AG04449 (cell line): ENCODE measurements around the gene SLC12A5.

Experiments
- CTCF ChIA-PET: fragments of 350-600 bp; formaldehyde crosslinking; extraction: SDS; loops from one replicate; lab custom pipeline; 2021; ENCODE audit warnings: antibody characterized with exemption; lab: Yijun Ruan, JAX
- POLR2A ChIA-PET: fragments of 400-600, 350-600 bp; formaldehyde crosslinking; extraction: SDS; loops from one replicate; lab custom pipeline; 2020; ENCODE audit warnings: antibody characterized with exemption, inconsistent platforms; lab: Yijun Ruan, JAX
- DNase-seq: peaks from one replicate; pipeline ENCODE4 v3.0.0-alpha.2; 2010; ENCODE audit warnings: low read depth, low spot score
- H3K4me3 ChIP-seq: 2 replicates; pipeline ENCODE4 v1.5.1; 2011; ENCODE audit warnings: low read depth, mild to moderate bottlenecking, control low read depth, low read length
- CTCF ChIP-seq: IDR thresholded peaks from one replicate; pipeline ENCODE4 v1.5.1; 2011; ENCODE audit warnings: mild to moderate bottlenecking, moderate library complexity, low read length, control low read depth, inconsistent platforms; ENCODE audit not compliant: insufficient read depth; ENCODE audit errors: missing control alignments

Gene SLC12A5

GRCh38 chr20:46060975-46061374 is 32.0 kb downstream of the SLC12A5 start:
- ChIA-PET CTCF (interaction anchor here (1.5 to 1.9 kb wide), 2 partner anchors 27 to 47 kb away, joined by 6 to 11 read pairs; no protein-coding TSS in a partner anchor), POLR2A (no interaction called here)
- no peak overlapping the region for H3K4me3 ChIP-seq
- no peak for DNase-seq
- no peak for TF ChIP-seq CTCF

- DNase-seq, result no peak
- TF ChIP-seq CTCF, result no peak
- H3K4me3 ChIP-seq, result no peak overlapping the region
- POLR2A ChIA-PET, result no interaction called here
- CTCF ChIA-PET, result interaction anchor here (1.0 to 1.5 kb wide), 2 partner anchors 24 to 26 kb away, joined by 3 to 6 read pairs; no protein-coding TSS in a partner anchor
Observed at GRCh38 chr20:46062151-46062550, 33.1 kb downstream of the SLC12A5 start.

GRCh38 chr20:46062621-46063020 is 33.6 kb downstream of the SLC12A5 start:
- H3K4me3 ChIP-seq, result no peak overlapping the region
- POLR2A ChIA-PET, result no interaction called here
- no peak for DNase-seq
- CTCF ChIA-PET, result interaction anchor here (1.0 kb wide), 1 partner anchor 24 kb away, joined by 3 read pairs; no protein-coding TSS in a partner anchor
- TF ChIP-seq CTCF, result no peak

GRCh38 chr20:46063151-46063550 is 34.1 kb downstream of the SLC12A5 start:
- TF ChIP-seq CTCF, result no peak
- CTCF ChIA-PET, result no interaction called here
- H3K4me3 ChIP-seq, result no peak overlapping the region
- no peak for DNase-seq
- POLR2A ChIA-PET, result no interaction called here

GRCh38 chr20:46063652-46064054 is 34.6 kb downstream of the SLC12A5 start:
- no peak for TF ChIP-seq CTCF
- no peak overlapping the region for H3K4me3 ChIP-seq
- POLR2A ChIA-PET, result no interaction called here
- CTCF ChIA-PET, result interaction anchor here (1.3 kb wide), 1 partner anchor 50 kb away, joined by 4 read pairs; no protein-coding TSS in a partner anchor
- DNase-seq, result no peak

GRCh38 chr20:46065006-46065405 is 36.0 kb downstream of the SLC12A5 start:
- CTCF ChIA-PET, result interaction anchor here (2.8 kb wide), 1 partner anchor 51 kb away, joined by 14 read pairs; no protein-coding TSS in a partner anchor
- POLR2A ChIA-PET, result no interaction called here

More at GRCh38 chr20:46065006-46065405, 36.0 kb downstream of the SLC12A5 start:
- H3K4me3 ChIP-seq, result no peak overlapping the region
- TF ChIP-seq CTCF, result no peak
- DNase-seq, result no peak
